Motor neuron (in vitro differentiated cells): ENCODE results near the gene UGGT2. TPM values are rescaled to one million over a fixed set of nuclear protein-coding genes. Genes with fewer than 3 reads are reported as not detected.
A peak's percentile ranks its signal among the peaks of the same experiment; 100 is the strongest.

ENCODE experiments used
- ATAC-seq, 8 experiments: fragments of 200-7000 bp; cut with Tn5 transposase; replicated peaks in 6 of 8; 2 replicates each; pipeline ENCODE4 v1.8.0; 2021; ENCODE audit warnings: mild to moderate bottlenecking in 8 of 8, moderate library complexity in 8 of 8
- H3K27ac ChIP-seq, 2 donors: fragments of 250-450 bp; sonication (Bioruptor Pico); 2 replicates each; pipeline ENCODE4 v1.9.0; 2021; ENCODE audit warnings: antibody characterized with exemption in 2 of 2, mild to moderate bottlenecking in 2 of 2, moderate library complexity in 1 of 2
- H3K4me1 ChIP-seq, 2 donors: fragments of 250-450 bp; sonication (Bioruptor Pico); replicated peaks in 1 of 2; 2 replicates each; pipeline ENCODE4 v1.6.1; 2021; ENCODE audit warnings: antibody characterized with exemption in 2 of 2, mild to moderate bottlenecking in 2 of 2, moderate library complexity in 1 of 2
- H3K4me3 ChIP-seq, 5 donors: fragments of 250-450 bp; sonication (Bioruptor Pico); 2 replicates each; pipeline ENCODE4 v1.9.0; 2021; ENCODE audit warnings: antibody characterized with exemption in 5 of 5, mild to moderate bottlenecking in 5 of 5, moderate library complexity in 4 of 5
- WGBS, 10 experiments: fragments of 450-650 bp; shearing (Covaris generic); methylation state at CpG; one replicate each; pipeline ENCODE4 v1.0.0; 2022; 5-methylcytosine and 5-hydroxymethylcytosine counted together
- in situ Hi-C, 9 experiments: fragments of 400-800 bp; cut with MboI; loops; one replicate each; pipeline ENCODE4 v1.15.0; 2021; ENCODE audit warnings: low sequenced_read_pairs in 9 of 9, low pct_unique_long_range_greater_than_20kb in 2 of 9; ENCODE audit not compliant: unreplicated experiment in 9 of 9
- total RNA-seq, 8 experiments: library from RNA; unstranded; fragments of 300-600 nt; gene quantifications; 2 replicates each; pipeline versions ENCODE4 v1.2.3 to v1.2.4, GENCODE V29; 2022

UGGT2 gene, protein sequence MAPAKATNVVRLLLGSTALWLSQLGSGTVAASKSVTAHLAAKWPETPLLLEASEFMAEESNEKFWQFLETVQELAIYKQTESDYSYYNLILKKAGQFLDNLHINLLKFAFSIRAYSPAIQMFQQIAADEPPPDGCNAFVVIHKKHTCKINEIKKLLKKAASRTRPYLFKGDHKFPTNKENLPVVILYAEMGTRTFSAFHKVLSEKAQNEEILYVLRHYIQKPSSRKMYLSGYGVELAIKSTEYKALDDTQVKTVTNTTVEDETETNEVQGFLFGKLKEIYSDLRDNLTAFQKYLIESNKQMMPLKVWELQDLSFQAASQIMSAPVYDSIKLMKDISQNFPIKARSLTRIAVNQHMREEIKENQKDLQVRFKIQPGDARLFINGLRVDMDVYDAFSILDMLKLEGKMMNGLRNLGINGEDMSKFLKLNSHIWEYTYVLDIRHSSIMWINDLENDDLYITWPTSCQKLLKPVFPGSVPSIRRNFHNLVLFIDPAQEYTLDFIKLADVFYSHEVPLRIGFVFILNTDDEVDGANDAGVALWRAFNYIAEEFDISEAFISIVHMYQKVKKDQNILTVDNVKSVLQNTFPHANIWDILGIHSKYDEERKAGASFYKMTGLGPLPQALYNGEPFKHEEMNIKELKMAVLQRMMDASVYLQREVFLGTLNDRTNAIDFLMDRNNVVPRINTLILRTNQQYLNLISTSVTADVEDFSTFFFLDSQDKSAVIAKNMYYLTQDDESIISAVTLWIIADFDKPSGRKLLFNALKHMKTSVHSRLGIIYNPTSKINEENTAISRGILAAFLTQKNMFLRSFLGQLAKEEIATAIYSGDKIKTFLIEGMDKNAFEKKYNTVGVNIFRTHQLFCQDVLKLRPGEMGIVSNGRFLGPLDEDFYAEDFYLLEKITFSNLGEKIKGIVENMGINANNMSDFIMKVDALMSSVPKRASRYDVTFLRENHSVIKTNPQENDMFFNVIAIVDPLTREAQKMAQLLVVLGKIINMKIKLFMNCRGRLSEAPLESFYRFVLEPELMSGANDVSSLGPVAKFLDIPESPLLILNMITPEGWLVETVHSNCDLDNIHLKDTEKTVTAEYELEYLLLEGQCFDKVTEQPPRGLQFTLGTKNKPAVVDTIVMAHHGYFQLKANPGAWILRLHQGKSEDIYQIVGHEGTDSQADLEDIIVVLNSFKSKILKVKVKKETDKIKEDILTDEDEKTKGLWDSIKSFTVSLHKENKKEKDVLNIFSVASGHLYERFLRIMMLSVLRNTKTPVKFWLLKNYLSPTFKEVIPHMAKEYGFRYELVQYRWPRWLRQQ (N-terminal part only)
- total RNA-seq, result 10 to 100 TPM; 21.7 to 50.0 (median 33.8) TPM

DNA sequence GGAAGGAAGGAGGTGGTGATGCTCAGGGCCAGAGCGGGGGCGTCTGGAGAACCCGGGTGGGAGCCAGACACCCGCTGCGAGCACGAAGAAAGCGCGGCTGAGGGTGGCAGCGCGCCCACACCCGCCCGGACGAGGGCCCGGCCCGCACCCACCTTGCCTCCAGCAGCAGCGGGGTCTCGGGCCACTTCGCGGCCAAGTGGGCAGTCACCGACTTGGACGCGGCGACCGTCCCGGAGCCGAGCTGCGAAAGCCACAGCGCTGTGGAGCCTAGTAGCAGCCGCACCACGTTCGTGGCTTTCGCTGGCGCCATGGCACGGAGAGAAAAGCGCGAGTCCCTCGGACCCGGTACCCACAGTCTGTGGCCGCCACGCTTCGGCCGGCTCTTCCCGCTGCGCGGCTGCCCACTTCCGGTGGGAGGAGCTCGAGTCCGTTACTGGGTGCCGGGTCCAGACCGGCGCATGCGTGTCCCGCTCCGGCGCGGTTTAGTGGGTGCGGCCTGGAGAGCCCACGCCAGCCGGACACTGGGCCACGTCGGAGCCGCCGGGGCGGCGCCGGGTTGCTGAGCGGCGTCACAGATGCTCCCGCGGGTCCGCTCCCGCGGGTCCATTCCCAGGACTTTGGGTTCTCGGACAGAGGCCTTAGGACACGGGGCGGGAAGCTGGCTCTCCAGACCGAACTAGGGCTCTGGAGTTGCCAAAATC lies at the start of gene UGGT2:
UGGT2 (minus strand) TSS at position 399 of the 701 bp plus-strand sequence; CDS start at position 310, 89 bp downstream.
- WGBS, 10 experiments, result 0 to 3% (median 1%) methylated on average over 1 to 16 of the region's 77 CpGs; no CpG with 5 or more reads in 4 of the 10 experiments
- Histone ChIP-seq H3K4me3 (peak within 1 kb of the TSS; percentile 60 to 87 (median 76)), H3K27ac (peak within 1 kb of the TSS; percentile 77 to 92), H3K4me1 (peaks cover 0 to 2% of the 10 kb centered on the region in 2 donors)
- in situ Hi-C loops, result no loop called here
- ATAC-seq, result peak; percentile 95 to 98 (median 98)

DNA sequence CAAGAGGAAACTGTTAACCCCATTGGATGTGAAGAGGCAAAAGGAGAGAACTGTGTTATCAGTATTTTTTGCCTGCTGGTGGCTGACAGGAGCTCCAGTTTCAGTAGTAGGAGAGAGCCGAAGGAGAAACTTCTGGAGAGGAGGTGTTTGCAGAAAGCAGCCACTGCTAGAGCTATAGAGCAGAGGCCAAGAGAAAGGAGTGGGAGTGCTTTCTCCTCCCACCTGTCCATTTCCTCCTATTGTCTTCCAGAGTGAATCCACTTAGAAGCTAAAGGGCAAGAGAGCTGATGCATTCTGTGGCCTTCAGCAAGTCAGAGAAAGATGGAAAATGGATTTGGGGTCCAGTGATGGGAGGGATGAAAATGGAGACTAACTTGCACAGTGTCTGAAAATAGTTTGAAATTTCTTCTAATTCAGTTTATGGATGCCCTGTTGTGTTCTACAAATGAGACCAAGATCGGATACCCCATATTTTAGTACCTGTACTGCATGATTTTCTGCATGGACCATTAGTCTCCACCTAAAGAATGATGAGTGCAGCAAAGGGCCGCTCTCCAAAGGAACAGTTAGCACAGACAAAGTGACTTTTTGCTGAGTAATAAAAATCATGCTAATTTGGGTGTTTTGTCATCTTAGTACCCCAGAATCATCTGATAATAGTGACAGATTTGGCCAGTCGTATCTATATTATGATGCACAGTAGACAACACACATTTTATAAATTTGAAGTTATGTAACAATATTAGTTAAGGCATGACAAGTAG lies 47.4 kb upstream of the UGGT2 start:
- Histone ChIP-seq H3K4me1 (peaks cover 0 to 7% of the 10 kb centered on the region in 2 donors), H3K27ac (no peak overlapping the region), H3K4me3 (no peak overlapping the region)
- ATAC-seq, result no peak
- 14 to 100% (median 60%) methylated on average over 2 to 4 of the region's 4 CpGs for WGBS, 10 experiments
- in situ Hi-C loops, result no loop called here

DNA sequence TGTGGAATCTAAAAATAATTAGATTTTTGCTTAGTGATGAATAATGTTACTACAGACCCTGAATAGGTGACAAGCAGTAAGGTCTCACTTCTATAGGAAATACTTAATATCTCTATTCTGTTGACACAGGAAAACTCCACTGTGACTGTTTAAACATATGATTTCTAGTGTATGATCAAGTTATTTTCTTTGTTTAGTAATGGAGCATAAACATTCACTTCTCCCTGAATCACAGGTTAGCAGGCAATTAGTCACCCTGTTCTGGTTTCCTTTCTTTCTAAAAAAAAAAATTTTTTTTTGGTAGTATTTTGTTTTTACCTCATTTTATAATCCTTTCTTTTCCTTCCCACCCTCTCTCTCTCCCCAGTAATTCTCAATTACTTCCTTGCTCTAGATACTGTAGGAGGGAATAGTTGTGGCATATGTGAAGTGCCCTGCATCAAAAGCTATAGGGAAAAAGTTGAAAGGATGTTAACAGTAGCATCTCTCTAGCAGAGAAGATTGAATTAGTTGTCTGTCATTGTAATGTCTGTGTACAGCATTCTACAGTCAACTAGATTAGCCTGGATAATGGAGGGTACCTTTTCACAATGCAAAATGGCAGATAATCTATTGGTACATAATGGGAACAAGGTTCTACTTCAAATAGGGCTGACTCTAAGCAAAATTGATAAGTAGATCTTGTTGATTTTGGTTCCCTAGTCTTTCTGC lies 40.2 kb upstream of the UGGT2 start:
- H3K4me1 ChIP-seq, result peaks cover 0 to 13% of the 10 kb centered on the region in 2 donors
- no peak for ATAC-seq
- in situ Hi-C loops, result no loop called here
- H3K27ac ChIP-seq, result no peak overlapping the region
- peak overlapping the region in 2 of 5 donors; percentile 44 to 74 for H3K4me3 ChIP-seq

DNA sequence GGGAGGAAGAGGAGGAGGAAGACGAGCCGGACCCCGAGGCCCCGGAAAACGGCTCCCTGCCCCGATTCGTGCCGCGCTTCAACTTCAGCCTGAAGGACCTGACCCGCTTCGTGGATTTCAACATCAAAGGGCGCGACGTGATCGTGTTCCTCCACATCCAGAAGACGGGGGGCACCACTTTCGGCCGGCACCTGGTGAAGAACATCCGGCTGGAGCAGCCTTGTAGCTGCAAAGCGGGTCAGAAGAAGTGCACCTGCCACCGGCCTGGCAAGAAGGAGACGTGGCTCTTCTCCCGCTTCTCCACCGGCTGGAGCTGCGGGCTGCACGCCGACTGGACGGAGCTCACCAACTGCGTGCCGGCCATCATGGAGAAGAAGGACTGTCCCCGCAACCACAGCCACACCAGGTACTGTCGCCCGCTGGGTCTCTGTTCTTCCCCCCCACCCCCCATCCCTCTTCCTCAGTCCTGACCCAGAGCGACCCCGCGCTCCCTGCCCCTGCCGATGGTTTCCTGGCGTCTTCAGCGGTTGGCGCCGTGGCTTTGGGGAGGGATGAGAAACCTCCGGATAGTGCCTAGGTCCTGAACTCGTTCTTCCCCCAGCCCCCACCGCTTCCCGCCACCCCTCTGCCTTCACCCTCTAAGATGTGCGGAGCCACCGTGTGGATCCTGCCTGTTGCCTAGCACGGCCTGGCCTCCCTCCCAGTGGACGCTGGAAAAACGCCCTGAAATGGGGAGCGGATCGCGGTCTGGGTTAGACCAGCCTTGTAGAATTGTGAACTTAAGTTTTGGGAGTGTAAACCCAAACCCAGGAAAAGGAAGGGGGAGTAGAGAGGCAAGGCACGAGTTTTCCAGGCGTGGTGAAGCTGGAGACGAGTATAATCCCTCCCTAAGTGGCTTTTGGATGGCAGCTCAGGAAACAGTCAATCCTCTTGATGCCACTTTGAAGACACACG lies 38.2 kb upstream of the UGGT2 start:
- in situ Hi-C loops, result no loop called here
- Histone ChIP-seq H3K27ac (no peak overlapping the region), H3K4me3 (peak overlapping the region; percentile 44 to 74 (median 56)), H3K4me1 (peaks cover 0 to 8% of the 10 kb centered on the region in 2 donors)
- WGBS, 10 experiments, result 0 to 20% (median 0%) methylated on average over 1 to 2 of the region's 57 CpGs; no CpG with 5 or more reads in 3 of the 10 experiments
- peak in 6 of 8 experiments; percentile 12 to 43 (median 28) for ATAC-seq

DNA sequence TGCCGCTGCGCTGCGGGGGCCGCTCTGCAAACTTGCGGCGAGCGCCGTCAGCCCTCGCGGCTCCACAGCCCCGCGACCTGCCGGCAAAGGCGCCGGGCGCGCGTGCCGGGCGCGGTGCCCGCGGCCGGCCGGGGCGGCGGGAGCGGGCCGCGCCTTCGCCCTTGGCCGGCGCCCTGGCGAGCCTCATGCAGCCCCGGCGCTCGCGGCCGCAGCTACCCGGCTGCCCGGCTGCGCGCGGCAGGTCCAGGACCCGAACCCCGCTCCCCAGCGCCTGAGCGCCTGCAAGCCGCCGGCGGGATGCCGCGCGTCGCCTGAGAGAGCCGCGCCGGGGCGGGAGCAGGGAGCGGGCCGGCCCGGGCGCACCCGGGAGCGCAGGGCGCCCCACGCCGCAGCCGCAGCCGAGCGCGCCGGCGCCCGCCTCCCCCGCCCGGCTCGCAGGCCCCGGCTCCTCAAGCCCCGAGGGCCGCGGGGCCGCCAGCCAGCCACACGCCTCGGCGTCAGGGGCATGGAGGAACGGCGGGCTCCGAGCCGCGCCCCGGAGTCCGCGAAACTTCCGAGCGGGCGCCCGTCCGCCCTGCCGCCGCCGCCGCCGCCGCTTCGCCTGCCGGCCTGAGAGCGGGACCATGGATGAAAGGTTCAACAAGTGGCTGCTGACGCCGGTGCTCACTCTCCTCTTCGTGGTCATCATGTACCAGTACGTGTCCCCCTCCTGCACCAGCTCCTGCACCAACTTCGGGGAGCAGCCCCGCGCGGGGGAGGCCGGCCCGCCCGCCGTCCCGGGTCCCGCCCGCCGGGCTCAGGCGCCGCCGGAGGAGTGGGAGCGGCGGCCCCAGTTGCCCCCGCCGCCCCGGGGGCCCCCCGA lies 37.3 kb upstream of the UGGT2 start:
- WGBS, 10 experiments, result no CpG with 5 or more reads among the region's 133 CpGs
- in situ Hi-C loops, result no loop called here
- Histone ChIP-seq H3K4me3 (peak overlapping the region; percentile 44 to 74 (median 56)), H3K4me1 (peaks cover 0 to 6% of the 10 kb centered on the region in 2 donors), H3K27ac (no peak overlapping the region)
- peak; percentile 60 to 73 (median 66) for ATAC-seq

DNA sequence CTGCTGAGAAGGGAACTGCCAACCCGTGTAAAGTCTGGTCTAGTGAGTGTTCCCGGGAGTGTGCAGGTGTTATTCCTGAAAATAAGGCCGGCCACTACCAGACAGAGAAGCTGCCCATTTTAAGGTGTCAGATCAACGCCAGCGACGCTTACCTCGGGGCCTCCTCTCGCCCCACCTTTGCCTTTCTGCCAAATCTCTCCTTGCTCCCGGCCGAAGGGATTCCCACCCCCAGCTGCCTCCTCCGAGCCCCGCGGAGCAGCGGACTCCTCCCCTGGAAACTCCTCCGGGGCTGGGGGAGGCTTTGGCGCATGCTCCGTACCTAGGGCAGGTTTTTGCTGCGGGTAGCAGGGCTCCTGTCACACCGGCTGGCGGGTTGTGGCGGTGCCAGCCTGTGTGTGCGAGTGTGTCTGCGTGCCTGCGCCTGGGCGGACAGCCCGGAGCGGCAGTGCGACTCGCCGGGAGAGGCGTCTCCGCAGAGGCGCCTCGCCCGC lies 36.6 kb upstream of the UGGT2 start, which contains the start of gene HS6ST3:
HS6ST3 (plus strand) TSS at position 359 of the 491 bp plus-strand sequence.
- WGBS, 10 experiments, result 0 to 20% (median 6%) methylated on average over 1 to 9 of the region's 35 CpGs; no CpG with 5 or more reads in 6 of the 10 experiments
- in situ Hi-C loops, result no loop called here
- H3K4me1 ChIP-seq, result peaks cover 0 to 6% of the 10 kb centered on the region in 2 donors
- H3K27ac ChIP-seq, result no peak within 1 kb of the TSS
- peak within 1 kb of the TSS; percentile 44 to 74 (median 56) for H3K4me3 ChIP-seq
- peak; percentile 56 to 82 (median 78) for ATAC-seq

DNA sequence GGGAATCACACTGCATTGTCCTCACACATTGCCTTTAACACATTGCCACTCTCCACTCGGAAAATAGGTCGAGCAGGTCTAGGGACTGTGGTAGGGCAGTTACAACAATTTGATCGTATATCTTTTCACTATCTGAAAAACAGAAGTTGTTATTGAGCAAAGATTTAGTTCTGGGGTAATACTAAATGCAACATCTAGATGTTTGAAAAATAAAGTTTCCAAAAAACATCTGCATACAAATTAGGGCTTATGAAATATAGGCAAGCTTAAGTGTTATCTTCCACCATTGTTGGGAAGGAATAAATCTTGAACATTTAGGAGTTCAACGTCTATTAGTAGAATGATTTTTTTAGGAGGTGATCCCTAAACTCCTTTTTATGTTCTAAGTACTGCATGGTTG lies 35.9 kb upstream of the UGGT2 start:
- peaks cover 0 to 6% of the 10 kb centered on the region in 2 donors for H3K4me1 ChIP-seq
- in situ Hi-C loops, result no loop called here
- H3K4me3 ChIP-seq, result peak overlapping the region in 3 of 5 donors; percentile 46 to 74 (median 56)
- H3K27ac ChIP-seq, result no peak overlapping the region
- WGBS, 10 experiments, result 17 to 88% (median 63%) methylated on average over 1 to 4 of the region's 4 CpGs; no CpG with 5 or more reads in 2 of the 10 experiments
- no peak for ATAC-seq

DNA sequence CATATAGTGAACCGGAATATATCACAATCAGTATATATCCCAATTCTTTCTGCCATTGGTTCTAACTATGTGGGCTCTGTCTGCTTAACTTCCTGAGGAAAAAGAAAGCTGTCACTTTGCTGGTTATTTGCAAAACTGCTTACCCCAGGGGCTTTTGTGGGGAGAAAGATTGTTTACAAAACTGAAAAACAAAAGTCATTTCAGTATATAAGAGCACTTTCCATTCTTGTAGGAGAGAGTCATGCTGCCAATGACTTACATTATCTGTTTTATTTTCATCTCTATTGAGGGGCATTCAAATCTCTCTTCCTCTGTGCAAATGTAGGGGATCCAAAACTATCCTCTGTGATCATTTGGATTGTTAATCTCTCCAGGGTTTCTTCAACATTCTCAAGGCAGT lies 33.5 kb upstream of the UGGT2 start:
- in situ Hi-C loops, result no loop called here
- no peak overlapping the region for H3K4me3 ChIP-seq
- no peak overlapping the region for H3K27ac ChIP-seq
- ATAC-seq, result no peak
- WGBS, 10 experiments, result 57 to 100% (median 88%) methylated on average over 1 of the region's 1 CpG; no CpG with 5 or more reads in 2 of the 10 experiments
- no peaks in the 10 kb centered on the region for H3K4me1 ChIP-seq

DNA sequence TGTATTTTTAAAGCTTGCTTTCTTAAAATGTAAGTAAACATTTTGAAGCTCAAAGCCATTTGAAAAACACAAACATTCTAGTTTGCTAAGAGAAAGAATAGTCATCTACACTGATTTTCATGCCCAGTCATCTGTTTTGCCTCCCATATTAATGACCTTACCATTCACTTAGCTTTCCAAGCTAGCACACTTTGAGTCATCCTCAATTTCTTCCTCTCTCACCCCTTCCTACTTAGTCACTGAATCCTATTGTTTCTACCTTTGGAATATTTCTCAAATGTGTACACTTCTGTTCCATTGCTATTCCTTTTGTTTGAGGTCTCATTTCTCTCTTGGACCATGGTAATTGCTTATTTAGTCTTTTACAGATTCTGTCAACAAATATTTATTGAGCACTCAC lies 29.4 kb upstream of the UGGT2 start:
- Histone ChIP-seq H3K27ac (no peak overlapping the region), H3K4me3 (no peak overlapping the region), H3K4me1 (no peaks in the 10 kb centered on the region)
- in situ Hi-C loops, result no loop called here
- ATAC-seq, result no peak
